Cardiac atrium fibroblast (primary cell): ENCODE measurements around the gene OMP. TPM values are rescaled to one million over a fixed set of nuclear protein-coding genes. Genes with fewer than 3 reads are reported as not detected.

Experiments
- total RNA-seq: library from RNA; depleted of rRNA; stranded (reverse); fragments of >200 nt; gene quantifications from 2 replicates; pipeline ENCODE4 v1.2.3, GENCODE V29; 2015

The OMP gene
- total RNA-seq = not detected in 2 replicates

DNA sequence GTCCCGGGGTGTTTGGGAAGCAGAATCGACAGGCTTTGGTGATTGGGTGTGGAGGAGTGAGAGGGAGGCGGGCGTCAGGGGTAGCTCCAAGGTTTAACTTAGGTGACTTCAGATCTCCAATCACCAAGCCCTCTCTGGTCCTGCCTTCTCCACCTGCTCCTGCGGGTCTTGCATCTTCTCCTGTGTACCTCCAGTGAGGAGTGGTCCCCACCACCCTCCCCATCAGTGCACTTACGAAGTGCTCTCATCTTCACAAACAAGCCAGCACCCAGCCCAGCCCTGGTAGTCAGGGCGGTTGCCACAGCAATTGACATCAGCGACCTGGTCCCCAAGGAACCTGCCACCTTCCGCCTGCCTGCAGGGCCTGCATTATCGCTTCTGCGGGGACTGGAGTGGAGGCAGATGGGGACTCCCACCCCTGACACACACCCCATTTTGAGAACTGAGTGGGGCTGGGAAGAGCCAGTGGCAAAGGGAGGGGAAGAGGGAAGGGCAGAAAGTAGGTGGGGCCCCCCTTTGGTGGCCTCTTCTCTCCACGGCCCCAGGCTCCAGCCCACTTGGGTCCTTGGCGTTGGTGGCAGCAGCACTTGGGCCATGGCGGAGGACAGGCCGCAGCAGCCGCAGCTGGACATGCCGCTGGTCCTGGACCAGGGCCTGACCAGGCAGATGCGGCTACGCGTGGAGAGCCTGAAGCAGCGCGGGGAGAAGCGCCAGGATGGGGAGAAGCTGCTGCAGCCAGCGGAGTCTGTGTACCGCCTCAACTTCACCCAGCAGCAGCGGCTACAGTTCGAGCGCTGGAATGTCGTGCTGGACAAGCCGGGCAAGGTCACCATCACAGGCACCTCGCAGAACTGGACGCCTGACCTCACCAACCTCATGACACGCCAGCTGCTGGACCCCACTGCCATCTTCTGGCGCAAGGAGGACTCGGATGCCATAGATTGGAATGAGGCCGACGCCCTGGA, at the start of gene OMP:
OMP (plus strand) TSS at position 595 of the 965 bp plus-strand sequence; CDS start at position 595, 0 bp downstream.

GRCh38 chr11:77066229-77067042, 36.2 kb upstream of the OMP start, which contains the start of gene CAPN5:
Gene CAPN5 (plus strand): TSS chr11:77066971. CDS start chr11:77084887, 17,916 bp downstream.

DNA sequence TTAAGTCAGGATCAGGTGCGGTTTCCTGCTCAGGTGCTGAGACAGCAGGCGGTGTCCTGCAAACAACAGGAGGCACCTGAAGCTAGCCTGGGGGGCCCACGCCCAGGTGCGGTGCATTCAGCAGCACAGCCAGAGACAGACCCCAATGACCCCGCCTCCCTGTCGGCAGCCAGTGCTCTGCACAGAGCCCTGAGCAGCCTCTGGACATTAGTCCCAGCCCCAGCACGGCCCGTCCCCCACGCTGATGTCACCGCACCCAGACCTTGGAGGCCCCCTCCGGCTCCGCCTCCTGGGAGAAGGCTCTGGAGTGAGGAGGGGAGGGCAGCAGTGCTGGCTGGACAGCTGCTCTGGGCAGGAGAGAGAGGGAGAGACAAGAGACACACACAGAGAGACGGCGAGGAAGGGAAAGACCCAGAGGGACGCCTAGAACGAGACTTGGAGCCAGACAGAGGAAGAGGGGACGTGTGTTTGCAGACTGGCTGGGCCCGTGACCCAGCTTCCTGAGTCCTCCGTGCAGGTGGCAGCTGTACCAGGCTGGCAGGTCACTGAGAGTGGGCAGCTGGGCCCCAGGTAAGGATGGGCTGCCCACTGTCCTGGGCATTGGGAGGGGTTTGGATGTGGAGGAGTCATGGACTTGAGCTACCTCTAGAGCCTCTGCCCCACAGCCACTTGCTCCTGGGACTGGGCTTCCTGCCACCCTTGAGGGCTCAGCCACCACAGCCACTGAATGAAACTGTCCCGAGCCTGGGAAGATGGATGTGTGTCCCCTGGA, 25.5 kb downstream of the OMP start, which contains the start of gene MYO7A:
MYO7A (plus strand) TSS at position 327 of the 772 bp plus-strand sequence. CDS start 2,389 bp downstream, outside the sequence.

Other genes starting within 250 kb of the OMP start
- 8.7 and 20.9 TPM in 2 replicates for gene ACER3, start 241.9 kb upstream of the OMP start, total RNA-seq
- not detected in 2 replicates for gene B3GNT6, start 68.4 kb upstream of the OMP start, total RNA-seq
- 19.0 and 27.5 TPM in 2 replicates for gene CAPN5, start 35.9 kb upstream of the OMP start, total RNA-seq
- 0.16 and 0.90 TPM in 2 replicates for gene MYO7A, start 25.4 kb downstream of the OMP start, total RNA-seq
- gene GDPD4, start 198.8 kb downstream of the OMP start, total RNA-seq = not detected in 2 replicates